SK-N-SH treated with all-trans-retinoic acid at 6 μM for 48 hours (cell line): ENCODE measurements around the gene ADAM33.

Experiments used
- ATAC-seq: fragments of 200-7000 bp; cut with Tn5 transposase; 3 replicates; pipeline ENCODE4 v1.9.1; 2020; ENCODE audit warnings: mild to moderate bottlenecking, moderate library complexity
- ARNTL ChIP-seq: fragments of 450-650 bp; formaldehyde crosslinking; IDR thresholded peaks from 2 replicates; pipeline ENCODE4 v1.5.0; 2020; ENCODE audit warnings: low read depth, mild to moderate bottlenecking, moderate library complexity, borderline replicate concordance
- CREB5 ChIP-seq: fragments of 250-450 bp; sonication (Bioruptor Pico); IDR thresholded peaks from 2 replicates; pipeline ENCODE4 v1.5.1; 2020; ENCODE audit warnings: low read depth, mild to moderate bottlenecking, moderate library complexity
- CSDC2 ChIP-seq: fragments of 250-450 bp; sonication (Bioruptor Pico); IDR thresholded peaks from 2 replicates; pipeline ENCODE4 v1.5.0; 2020; ENCODE audit warnings: mild to moderate bottlenecking, moderate library complexity
- ESRRG ChIP-seq: fragments of 250-450 bp; sonication (Bioruptor Pico); IDR thresholded peaks from 2 replicates; pipeline ENCODE4 v1.6.1; 2021; ENCODE audit warnings: mild to moderate bottlenecking
- GLIS3 ChIP-seq: fragments of 250-450 bp; sonication (Bioruptor Pico); IDR thresholded peaks from 2 replicates; pipeline ENCODE4 v1.5.0; 2020; ENCODE audit warnings: mild to moderate bottlenecking, moderate library complexity
- ISL1 ChIP-seq: fragments of 250-450 bp; sonication (Bioruptor Pico); IDR thresholded peaks from 2 replicates; pipeline ENCODE4 v2.1.2; 2022; ENCODE audit warnings: mild to moderate bottlenecking, moderate library complexity
- PATZ1 ChIP-seq: fragments of 250-450 bp; sonication (Bioruptor Pico); IDR thresholded peaks from 2 replicates; pipeline ENCODE4 v1.8.0; 2020; ENCODE audit warnings: mild to moderate bottlenecking, moderate library complexity, borderline replicate concordance
- PPARA ChIP-seq: fragments of 250-450 bp; sonication (Bioruptor Pico); IDR thresholded peaks from 2 replicates; pipeline ENCODE4 v1.5.0; 2020; ENCODE audit warnings: mild to moderate bottlenecking, borderline replicate concordance
- RARB ChIP-seq: fragments of 250-450 bp; sonication (Bioruptor Pico); IDR thresholded peaks from 2 replicates; pipeline ENCODE4 v1.8.0; 2021; ENCODE audit warnings: mild to moderate bottlenecking, moderate library complexity
- SNAI2 ChIP-seq: fragments of 250-450 bp; sonication (Bioruptor Pico); IDR thresholded peaks from 2 replicates; pipeline ENCODE4 v1.5.0; 2020; ENCODE audit warnings: mild to moderate bottlenecking, moderate library complexity
- TCF4 ChIP-seq: fragments of 250-450 bp; sonication (Bioruptor Pico); IDR thresholded peaks from 2 replicates; pipeline ENCODE4 v1.8.0; 2021; ENCODE audit warnings: mild to moderate bottlenecking, moderate library complexity, borderline replicate concordance
- TOX ChIP-seq: fragments of 250-450 bp; sonication (Bioruptor Pico); IDR thresholded peaks from 2 replicates; pipeline ENCODE4 v1.8.0; 2021; ENCODE audit warnings: mild to moderate bottlenecking, moderate library complexity, borderline replicate concordance
- ZC3H10 ChIP-seq: fragments of 250-450 bp; sonication (Bioruptor Pico); IDR thresholded peaks from 2 replicates; pipeline ENCODE4 v1.5.1; 2021; ENCODE audit warnings: mild to moderate bottlenecking, moderate library complexity
- ZFP3 ChIP-seq: fragments of 250-450 bp; sonication (Bioruptor Pico); IDR thresholded peaks from 2 replicates; pipeline ENCODE4 v1.5.0; 2020; ENCODE audit warnings: mild to moderate bottlenecking, moderate library complexity
- ZFP30 ChIP-seq: fragments of 450-650 bp; formaldehyde crosslinking; IDR thresholded peaks from 2 replicates; pipeline ENCODE4 v1.5.0; 2022; ENCODE audit warnings: mild to moderate bottlenecking, moderate library complexity
- ZNF565 ChIP-seq: fragments of 450-650 bp; formaldehyde crosslinking; conservative IDR thresholded peaks from 2 replicates; pipeline ENCODE4 v1.5.0; 2020; ENCODE audit warnings: low read depth, mild to moderate bottlenecking, moderate library complexity
- ZNF70 ChIP-seq: fragments of 450-650 bp; formaldehyde crosslinking; IDR thresholded peaks from 2 replicates; pipeline ENCODE4 v1.5.0; 2020; ENCODE audit warnings: mild to moderate bottlenecking, moderate library complexity
- ZNF8 ChIP-seq: fragments of 450-650 bp; formaldehyde crosslinking; IDR thresholded peaks from 2 replicates; pipeline ENCODE4 v1.5.0; 2020; ENCODE audit warnings: mild to moderate bottlenecking, moderate library complexity
- TF ChIP-seq, protein P1 (sequence below): fragments of 250-450 bp; sonication (Bioruptor Pico); IDR thresholded peaks from 2 replicates; pipeline ENCODE4 v1.5.0; 2020; ENCODE audit warnings: mild to moderate bottlenecking, moderate library complexity
- TF ChIP-seq, protein P2 (sequence below): fragments of 250-450 bp; sonication (Bioruptor Pico); IDR thresholded peaks from 2 replicates; pipeline ENCODE4 v1.5.1; 2021; ENCODE audit warnings: mild to moderate bottlenecking, moderate library complexity
- TF ChIP-seq, protein P3 (sequence below): fragments of 250-450 bp; sonication (Bioruptor Pico); IDR thresholded peaks from 2 replicates; pipeline ENCODE4 v1.8.0; 2021; ENCODE audit warnings: low read depth, mild to moderate bottlenecking, moderate library complexity, borderline replicate concordance

The ADAM33 gene

GRCh38 chr20:3690413-3690812 is 8.6 kb upstream of the ADAM33 start:
- TF ChIP-seq, protein P1, sequence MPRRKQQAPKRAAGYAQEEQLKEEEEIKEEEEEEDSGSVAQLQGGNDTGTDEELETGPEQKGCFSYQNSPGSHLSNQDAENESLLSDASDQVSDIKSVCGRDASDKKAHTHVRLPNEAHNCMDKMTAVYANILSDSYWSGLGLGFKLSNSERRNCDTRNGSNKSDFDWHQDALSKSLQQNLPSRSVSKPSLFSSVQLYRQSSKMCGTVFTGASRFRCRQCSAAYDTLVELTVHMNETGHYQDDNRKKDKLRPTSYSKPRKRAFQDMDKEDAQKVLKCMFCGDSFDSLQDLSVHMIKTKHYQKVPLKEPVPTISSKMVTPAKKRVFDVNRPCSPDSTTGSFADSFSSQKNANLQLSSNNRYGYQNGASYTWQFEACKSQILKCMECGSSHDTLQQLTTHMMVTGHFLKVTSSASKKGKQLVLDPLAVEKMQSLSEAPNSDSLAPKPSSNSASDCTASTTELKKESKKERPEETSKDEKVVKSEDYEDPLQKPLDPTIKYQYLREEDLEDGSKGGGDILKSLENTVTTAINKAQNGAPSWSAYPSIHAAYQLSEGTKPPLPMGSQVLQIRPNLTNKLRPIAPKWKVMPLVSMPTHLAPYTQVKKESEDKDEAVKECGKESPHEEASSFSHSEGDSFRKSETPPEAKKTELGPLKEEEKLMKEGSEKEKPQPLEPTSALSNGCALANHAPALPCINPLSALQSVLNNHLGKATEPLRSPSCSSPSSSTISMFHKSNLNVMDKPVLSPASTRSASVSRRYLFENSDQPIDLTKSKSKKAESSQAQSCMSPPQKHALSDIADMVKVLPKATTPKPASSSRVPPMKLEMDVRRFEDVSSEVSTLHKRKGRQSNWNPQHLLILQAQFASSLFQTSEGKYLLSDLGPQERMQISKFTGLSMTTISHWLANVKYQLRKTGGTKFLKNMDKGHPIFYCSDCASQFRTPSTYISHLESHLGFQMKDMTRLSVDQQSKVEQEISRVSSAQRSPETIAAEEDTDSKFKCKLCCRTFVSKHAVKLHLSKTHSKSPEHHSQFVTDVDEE (CRISPR knock-in tag) = no peak
- TF ChIP-seq, protein P2, sequence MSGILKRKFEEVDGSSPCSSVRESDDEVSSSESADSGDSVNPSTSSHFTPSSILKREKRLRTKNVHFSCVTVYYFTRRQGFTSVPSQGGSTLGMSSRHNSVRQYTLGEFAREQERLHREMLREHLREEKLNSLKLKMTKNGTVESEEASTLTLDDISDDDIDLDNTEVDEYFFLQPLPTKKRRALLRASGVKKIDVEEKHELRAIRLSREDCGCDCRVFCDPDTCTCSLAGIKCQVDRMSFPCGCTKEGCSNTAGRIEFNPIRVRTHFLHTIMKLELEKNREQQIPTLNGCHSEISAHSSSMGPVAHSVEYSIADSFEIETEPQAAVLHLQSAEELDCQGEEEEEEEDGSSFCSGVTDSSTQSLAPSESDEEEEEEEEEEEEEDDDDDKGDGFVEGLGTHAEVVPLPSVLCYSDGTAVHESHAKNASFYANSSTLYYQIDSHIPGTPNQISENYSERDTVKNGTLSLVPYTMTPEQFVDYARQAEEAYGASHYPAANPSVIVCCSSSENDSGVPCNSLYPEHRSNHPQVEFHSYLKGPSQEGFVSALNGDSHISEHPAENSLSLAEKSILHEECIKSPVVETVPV (CRISPR knock-in tag) = no peak
- TF ChIP-seq ZFP30 (CRISPR knock-in tag) (no peak), ESRRG (CRISPR knock-in tag) (no peak), ARNTL (CRISPR knock-in tag) (no peak), SNAI2 (CRISPR knock-in tag) (no peak), PPARA (CRISPR knock-in tag) (no peak), TOX (CRISPR knock-in tag) (no peak), ISL1 (CRISPR knock-in tag) (no peak), RARB (CRISPR knock-in tag) (no peak)
- no peak for ATAC-seq

DNA sequence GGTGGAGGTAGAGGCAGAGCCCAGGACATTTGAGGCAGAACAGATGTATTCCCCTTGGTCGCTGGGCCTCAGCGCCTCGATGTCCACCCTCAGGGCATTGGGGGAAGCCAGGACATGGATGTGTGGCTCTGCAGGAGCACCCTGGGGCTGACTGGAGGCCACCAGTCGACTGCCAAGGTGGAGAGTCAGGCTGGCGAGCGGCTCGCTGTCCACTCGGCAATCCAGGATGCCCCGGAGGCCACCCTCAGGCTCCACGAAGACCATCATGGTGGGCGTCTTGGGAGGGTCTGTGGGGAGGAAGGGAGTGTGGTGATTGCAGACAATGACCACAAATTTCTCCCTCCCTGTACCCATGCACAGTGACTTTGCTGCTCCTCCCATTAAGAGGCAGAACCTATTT is 8.2 kb upstream of the ADAM33 start:
- TF ChIP-seq TOX (CRISPR knock-in tag) (no peak), CSDC2 (CRISPR knock-in tag) (no peak), ESRRG (CRISPR knock-in tag) (no peak), ZC3H10 (CRISPR knock-in tag) (no peak), ZFP30 (CRISPR knock-in tag) (no peak)
- TF ChIP-seq, protein P1 (CRISPR knock-in tag) = no peak
- ATAC-seq = no peak

DNA sequence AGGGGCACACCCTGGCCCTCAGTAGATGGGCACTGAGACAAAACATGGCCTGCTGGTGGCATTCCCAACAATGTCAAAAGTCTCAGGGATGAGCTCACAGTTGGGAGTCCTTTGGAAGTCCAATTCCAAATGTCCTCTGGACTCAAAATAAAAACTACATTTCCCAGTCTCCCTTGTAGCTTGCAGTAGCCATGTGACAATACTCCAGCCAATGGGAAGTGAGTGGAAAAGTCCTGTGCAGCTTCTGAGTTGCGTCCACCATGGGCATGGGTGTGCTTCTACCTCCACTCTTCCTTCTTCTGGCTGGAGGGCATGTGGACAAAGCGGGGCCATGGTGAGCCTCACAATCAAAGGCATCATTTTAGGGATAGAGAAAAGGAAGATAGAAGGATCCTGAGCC is 5.8 kb upstream of the ADAM33 start:
- TF ChIP-seq, protein P1 (CRISPR knock-in tag) = no peak
- TF ChIP-seq, protein P3, sequence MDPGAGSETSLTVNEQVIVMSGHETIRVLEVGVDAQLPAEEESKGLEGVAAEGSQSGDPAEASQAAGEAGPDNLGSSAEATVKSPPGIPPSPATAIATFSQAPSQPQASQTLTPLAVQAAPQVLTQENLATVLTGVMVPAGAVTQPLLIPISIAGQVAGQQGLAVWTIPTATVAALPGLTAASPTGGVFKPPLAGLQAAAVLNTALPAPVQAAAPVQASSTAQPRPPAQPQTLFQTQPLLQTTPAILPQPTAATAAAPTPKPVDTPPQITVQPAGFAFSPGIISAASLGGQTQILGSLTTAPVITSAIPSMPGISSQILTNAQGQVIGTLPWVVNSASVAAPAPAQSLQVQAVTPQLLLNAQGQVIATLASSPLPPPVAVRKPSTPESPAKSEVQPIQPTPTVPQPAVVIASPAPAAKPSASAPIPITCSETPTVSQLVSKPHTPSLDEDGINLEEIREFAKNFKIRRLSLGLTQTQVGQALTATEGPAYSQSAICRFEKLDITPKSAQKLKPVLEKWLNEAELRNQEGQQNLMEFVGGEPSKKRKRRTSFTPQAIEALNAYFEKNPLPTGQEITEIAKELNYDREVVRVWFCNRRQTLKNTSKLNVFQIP (CRISPR knock-in tag) = no peak
- TF ChIP-seq ZNF565 (no peak), ZC3H10 (CRISPR knock-in tag) (no peak), ZNF8 (no peak), PATZ1 (no peak), PPARA (CRISPR knock-in tag) (no peak), ZFP3 (CRISPR knock-in tag) (no peak), ZNF70 (CRISPR knock-in tag) (no peak), ISL1 (CRISPR knock-in tag) (no peak), TCF4 (CRISPR knock-in tag) (no peak), CREB5 (CRISPR knock-in tag) (no peak), ESRRG (CRISPR knock-in tag) (no peak), CSDC2 (CRISPR knock-in tag) (no peak), TOX (CRISPR knock-in tag) (no peak), ARNTL (CRISPR knock-in tag) (no peak), ZFP30 (CRISPR knock-in tag) (no peak), GLIS3 (CRISPR knock-in tag) (no peak)
- TF ChIP-seq, all 23 proteins: peak for 0

More for the DNA sequence above, 5.8 kb upstream of the ADAM33 start:
- ATAC-seq = peak; percentile 83
